ENCODE data around the gene DTHD1. TPM values are rescaled to one million over a fixed set of nuclear protein-coding genes. Genes with fewer than 3 reads are reported as not detected.

DTHD1 gene
- total RNA-seq, 2 experiments from 2014 or later, result 0.11 to 0.16 TPM

- H3K4me1 Mint-ChIP-seq (ENCODE audit: low read depth), result peaks cover 15% of the 10 kb centered on the region
- Histone ChIP-seq H3K4me3 (ENCODE audit: low read length) (no peak overlapping the region), H3K27me3 (ENCODE audit: control insufficient read depth in 1 of 2, insufficient read depth in 2 of 2, low read length in 2 of 2) (no peaks in the 10 kb centered on the region), H3K36me3 (ENCODE audit: insufficient read depth, low read length) (no peaks in the 10 kb centered on the region), H3K27ac (ENCODE audit: low read depth in 1 of 2, low read length in 2 of 2) (no peak overlapping the region), H3K9me3 (ENCODE audit: control insufficient read depth in 1 of 2, insufficient read depth in 1 of 2, low read length in 2 of 2) (no peaks in the 10 kb centered on the region), H3K4me1 (ENCODE audit: insufficient read depth, low read length) (peaks cover 8% of the 10 kb centered on the region)
- H3K27ac Mint-ChIP-seq, result no peak overlapping the region
- DNase-seq (no peak), ATAC-seq (ENCODE audit: poor library complexity) (no peak)
- CTCF ChIA-PET, result interaction anchor here (1.2 to 1.6 kb wide), 2 partner anchors 12 to 69 kb away, joined by 3 read pairs; no protein-coding TSS in a partner anchor
- TF ChIP-seq CTCF (IDR thresholded peaks at IDR 0.05), result no peak
- H3K36me3 Mint-ChIP-seq (ENCODE audit: low read depth), result no peaks in the 10 kb centered on the region
- POLR2A ChIA-PET, result no interaction called here
- intact Hi-C loops (cut with DNase I, micrococcal nuclease), result no loop called here
- no peaks in the 10 kb centered on the region for H3K9me3 Mint-ChIP-seq
- no peaks in the 10 kb centered on the region for H3K27me3 Mint-ChIP-seq
- no peak overlapping the region for H3K4me3 Mint-ChIP-seq
Observed at GRCh38 chr4:36330796-36331195, 49.4 kb downstream of the DTHD1 start.

- Mint-ChIP-seq H3K9me3 (no peaks in the 10 kb centered on the region), H3K27me3 (no peaks in the 10 kb centered on the region), H3K4me3 (no peak overlapping the region), H3K4me1 (ENCODE audit: low read depth) (peaks cover 14% of the 10 kb centered on the region), H3K27ac (no peak overlapping the region), H3K36me3 (ENCODE audit: low read depth) (no peaks in the 10 kb centered on the region)
- POLR2A ChIA-PET, result no interaction called here
- DNase-seq, result no peak
- no peak overlapping the region for H3K27ac ChIP-seq (ENCODE audit: low read depth in 1 of 2, low read length in 2 of 2)
- H3K27me3 ChIP-seq (ENCODE audit: control insufficient read depth in 1 of 2, insufficient read depth in 2 of 2, low read length in 2 of 2), result no peaks in the 10 kb centered on the region
- H3K9me3 ChIP-seq (ENCODE audit: control insufficient read depth in 1 of 2, insufficient read depth in 1 of 2, low read length in 2 of 2), result no peaks in the 10 kb centered on the region
- H3K4me1 ChIP-seq (ENCODE audit: insufficient read depth, low read length), result peaks cover 6% of the 10 kb centered on the region
- H3K4me3 ChIP-seq (ENCODE audit: low read length), result no peak overlapping the region
- TF ChIP-seq CTCF (IDR thresholded peaks at IDR 0.05), result no peak
- CTCF ChIA-PET, result interaction anchor here (0.8 to 1.6 kb wide), 2 partner anchors 68 kb away, joined by 3 read pairs; no protein-coding TSS in a partner anchor
- intact Hi-C loops (cut with DNase I, micrococcal nuclease), result no loop called here
- no peak for ATAC-seq (ENCODE audit: poor library complexity)
- no peaks in the 10 kb centered on the region for H3K36me3 ChIP-seq (ENCODE audit: insufficient read depth, low read length)
Observed at GRCh38 chr4:36332023-36332781, 50.8 kb downstream of the DTHD1 start.

GRCh38 chr4:36332782-36333131 is 51.3 kb downstream of the DTHD1 start:
- Mint-ChIP-seq H3K9me3 (no peaks in the 10 kb centered on the region), H3K36me3 (ENCODE audit: low read depth) (no peaks in the 10 kb centered on the region), H3K4me1 (ENCODE audit: low read depth) (peaks cover 15% of the 10 kb centered on the region), H3K27ac (no peak overlapping the region), H3K27me3 (no peaks in the 10 kb centered on the region), H3K4me3 (no peak overlapping the region)
- POLR2A ChIA-PET, result no interaction called here
- CTCF ChIA-PET, result interaction anchor here (0.8 to 1.2 kb wide), 2 partner anchors 7 to 67 kb away, joined by 3 to 4 read pairs; no protein-coding TSS in a partner anchor
- Histone ChIP-seq H3K27ac (ENCODE audit: low read depth in 1 of 2, low read length in 2 of 2) (no peak overlapping the region), H3K27me3 (ENCODE audit: control insufficient read depth in 1 of 2, insufficient read depth in 2 of 2, low read length in 2 of 2) (no peaks in the 10 kb centered on the region), H3K4me1 (ENCODE audit: insufficient read depth, low read length) (peaks cover 6% of the 10 kb centered on the region), H3K36me3 (ENCODE audit: insufficient read depth, low read length) (no peaks in the 10 kb centered on the region), H3K4me3 (ENCODE audit: low read length) (no peak overlapping the region), H3K9me3 (ENCODE audit: control insufficient read depth in 1 of 2, insufficient read depth in 1 of 2, low read length in 2 of 2) (no peaks in the 10 kb centered on the region)
- no peak for ATAC-seq (ENCODE audit: poor library complexity)
- intact Hi-C loops (cut with DNase I, micrococcal nuclease), result no loop called here
- DNase-seq, result no peak
- no peak for TF ChIP-seq CTCF (IDR thresholded peaks at IDR 0.05)
